ENCODE results near the gene CLEC16A. TPM values are rescaled to one million over a fixed set of nuclear protein-coding genes. Genes with fewer than 3 reads are reported as not detected.

Gene CLEC16A
- total RNA-seq, 2 experiments from 2014 or later = 18.4 to 20.1 TPM

DNA sequence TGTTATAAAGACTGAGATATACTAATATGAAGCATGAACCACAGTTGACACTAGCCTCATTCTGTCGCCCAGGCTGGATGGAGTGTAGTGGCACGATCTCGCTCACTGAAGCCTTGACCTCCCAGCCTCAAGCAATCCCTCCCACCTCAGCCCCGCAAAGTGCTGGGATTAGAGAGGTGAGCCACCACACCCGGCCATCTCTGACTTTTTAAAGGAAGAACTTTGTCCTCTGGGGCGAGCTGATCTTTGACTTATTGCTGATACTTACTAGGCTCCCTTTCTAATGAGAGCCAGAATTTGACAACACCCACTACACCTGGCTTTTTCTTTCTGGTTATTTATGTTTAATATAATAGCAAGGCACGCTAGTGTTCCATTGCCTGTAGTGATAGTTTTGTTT lies 57.2 kb downstream of the CLEC16A start:
- H3K27me3 Mint-ChIP-seq (ENCODE audit: low read depth) = no peaks in the 10 kb centered on the region
- H3K27ac Mint-ChIP-seq = no peak overlapping the region
- H3K36me3 Mint-ChIP-seq (ENCODE audit: low read depth) = peaks cover 14% of the 10 kb centered on the region
- DNase-seq = no peak
- peaks cover 8% of the 10 kb centered on the region for H3K4me1 Mint-ChIP-seq (ENCODE audit: low read depth)
- intact Hi-C loops (cut with micrococcal nuclease) = loop anchor here (5.0 kb wide), 1 partner anchor 36 kb away; no protein-coding TSS in a partner anchor
- H3K9me3 Mint-ChIP-seq = no peaks in the 10 kb centered on the region
- no peak overlapping the region for H3K4me3 Mint-ChIP-seq
- CTCF ChIA-PET = no interaction called here

DNA sequence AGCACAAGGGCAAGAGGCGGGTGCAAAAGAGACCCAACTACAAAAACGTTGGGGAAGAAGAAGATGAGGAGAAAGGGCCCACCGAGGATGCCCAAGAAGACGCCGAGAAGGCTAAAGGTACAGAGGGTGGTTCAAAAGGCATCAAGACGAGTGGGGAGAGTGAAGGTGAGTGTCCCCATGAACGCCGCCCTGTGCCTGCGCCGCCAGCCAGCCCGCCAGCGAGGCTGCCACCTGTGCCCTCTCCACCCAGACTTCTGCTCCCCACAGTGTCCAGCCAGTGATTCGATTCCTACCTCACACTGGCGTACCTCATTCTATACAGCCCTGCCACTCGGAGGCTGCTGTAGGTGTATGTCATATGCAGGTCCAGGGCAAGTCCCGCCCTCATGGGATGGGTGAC lies 58.8 kb downstream of the CLEC16A start:
- no peak overlapping the region for H3K27ac Mint-ChIP-seq
- H3K4me1 Mint-ChIP-seq (ENCODE audit: low read depth) = peaks cover 3% of the 10 kb centered on the region
- intact Hi-C loops (cut with micrococcal nuclease) = loop anchor here (5.0 kb wide), 1 partner anchor 34 kb away; no protein-coding TSS in a partner anchor
- no peak for DNase-seq
- H3K27me3 Mint-ChIP-seq (ENCODE audit: low read depth) = no peaks in the 10 kb centered on the region
- no peak overlapping the region for H3K4me3 Mint-ChIP-seq
- H3K36me3 Mint-ChIP-seq (ENCODE audit: low read depth) = peaks cover 12% of the 10 kb centered on the region
- CTCF ChIA-PET = no interaction called here
- H3K9me3 Mint-ChIP-seq = no peaks in the 10 kb centered on the region

DNA sequence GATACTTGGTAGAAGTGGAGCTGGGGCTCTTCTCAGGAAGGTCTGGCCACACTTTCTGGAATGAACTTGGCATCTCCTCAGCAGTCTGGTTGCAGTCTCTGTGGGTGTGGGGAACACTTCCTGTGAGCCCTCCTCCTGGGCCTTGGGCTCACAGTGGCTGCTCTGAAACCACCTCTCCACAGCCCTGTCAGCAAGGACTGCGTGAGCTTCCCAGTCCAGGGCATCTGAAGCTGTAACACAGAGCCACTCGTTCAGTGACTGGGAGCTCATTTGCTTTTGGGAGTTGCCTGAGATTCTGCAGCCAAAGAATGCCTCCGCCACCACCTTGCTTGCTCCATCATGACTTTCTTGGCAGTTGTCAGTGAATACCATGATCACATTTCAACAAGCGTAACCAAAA lies 60.0 kb downstream of the CLEC16A start:
- Mint-ChIP-seq H3K4me3 (no peak overlapping the region), H3K27me3 (ENCODE audit: low read depth) (no peaks in the 10 kb centered on the region), H3K4me1 (ENCODE audit: low read depth) (peaks cover 3% of the 10 kb centered on the region), H3K9me3 (no peaks in the 10 kb centered on the region), H3K36me3 (ENCODE audit: low read depth) (peaks cover 15% of the 10 kb centered on the region), H3K27ac (no peak overlapping the region)
- intact Hi-C loops (cut with micrococcal nuclease) = loop anchor here (5.0 kb wide), 1 partner anchor 33 kb away; no protein-coding TSS in a partner anchor
- DNase-seq = no peak
- CTCF ChIA-PET = no interaction called here

DNA sequence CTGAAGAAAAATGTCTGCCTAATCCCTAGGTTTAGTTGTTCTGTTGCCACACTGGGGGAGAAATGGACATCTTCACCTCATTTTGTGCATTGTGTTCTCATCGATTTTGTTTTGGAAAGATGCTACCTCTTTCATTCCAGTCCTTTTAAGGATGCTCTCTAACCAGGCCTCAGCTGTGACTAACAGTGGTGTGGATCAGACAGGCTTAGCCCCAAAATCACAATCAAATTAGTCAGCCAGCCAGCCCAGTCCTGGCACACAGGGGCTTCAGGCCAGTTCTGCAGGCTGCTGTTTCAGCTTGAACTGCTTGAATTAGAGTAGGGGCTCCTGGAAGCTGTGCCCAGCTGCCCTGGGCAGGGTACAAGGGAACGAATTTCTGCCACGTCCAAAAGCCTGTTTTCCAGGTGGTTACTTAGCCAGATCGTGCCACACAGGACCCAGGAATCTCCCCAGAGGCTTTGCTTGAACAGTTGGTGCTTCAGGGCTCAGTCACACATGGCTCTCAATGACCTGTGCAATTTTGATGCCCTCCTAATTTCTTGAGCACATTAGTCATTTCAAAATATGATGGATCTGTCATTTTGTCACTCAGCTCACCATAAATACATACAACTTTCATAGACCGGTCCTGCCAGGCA lies 60.7 kb downstream of the CLEC16A start:
- CTCF ChIA-PET = interaction anchor here (0.6 kb wide), 1 partner anchor 484 kb away, joined by 3 read pairs; no protein-coding TSS in a partner anchor
- no peak overlapping the region for H3K27ac Mint-ChIP-seq
- H3K36me3 Mint-ChIP-seq (ENCODE audit: low read depth) = peaks cover 15% of the 10 kb centered on the region
- no peak overlapping the region for H3K4me3 Mint-ChIP-seq
- H3K27me3 Mint-ChIP-seq (ENCODE audit: low read depth) = no peaks in the 10 kb centered on the region
- DNase-seq = no peak
- H3K4me1 Mint-ChIP-seq (ENCODE audit: low read depth) = peaks cover 3% of the 10 kb centered on the region
- H3K9me3 Mint-ChIP-seq = no peaks in the 10 kb centered on the region
- intact Hi-C loops (cut with micrococcal nuclease) = loop anchor here (5.0 kb wide), 1 partner anchor 32 kb away; no protein-coding TSS in a partner anchor

DNA sequence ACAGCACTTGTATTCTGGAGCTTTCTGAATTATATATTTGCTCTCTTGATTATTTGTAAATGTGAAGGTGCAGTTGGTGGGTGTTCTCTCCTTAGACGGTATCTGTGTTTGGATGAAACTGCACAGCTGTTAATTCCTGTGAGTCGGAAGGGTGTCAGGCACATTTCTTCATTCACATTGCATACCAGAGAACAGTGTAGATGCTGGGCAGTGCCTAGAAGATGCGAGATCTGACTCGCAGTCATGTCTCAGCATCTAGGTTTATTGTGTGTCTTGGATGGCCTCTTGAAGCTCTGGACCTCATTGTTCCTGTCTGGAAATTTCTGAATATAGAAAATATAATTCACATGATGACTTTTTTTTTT lies 61.2 kb downstream of the CLEC16A start:
- intact Hi-C loops (cut with micrococcal nuclease) = no loop called here
- CTCF ChIA-PET = interaction anchor here (0.6 kb wide), 1 partner anchor 484 kb away, joined by 3 read pairs; no protein-coding TSS in a partner anchor
- H3K27ac Mint-ChIP-seq = no peak overlapping the region

DNA sequence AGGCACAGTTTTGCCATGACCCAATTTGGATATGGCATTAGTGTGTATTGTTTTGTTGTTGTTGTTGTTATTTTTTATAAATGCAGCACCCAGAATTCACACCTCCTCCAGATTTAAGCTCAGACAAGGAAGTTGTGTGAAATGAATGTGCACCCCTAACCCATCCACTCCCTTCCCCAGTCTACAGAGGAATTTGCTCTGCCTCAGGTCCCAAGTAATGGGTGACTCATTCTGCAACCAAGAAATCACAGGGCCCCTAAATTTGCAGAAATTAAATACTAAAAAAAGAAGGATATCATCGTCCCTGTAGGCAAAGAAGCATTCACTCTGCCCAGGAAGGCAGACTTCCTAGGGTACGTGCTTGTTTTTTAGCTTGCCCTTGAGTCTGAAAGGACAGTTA lies 62.3 kb downstream of the CLEC16A start:
- Mint-ChIP-seq H3K27me3 (ENCODE audit: low read depth) (no peaks in the 10 kb centered on the region), H3K27ac (no peak overlapping the region), H3K4me1 (ENCODE audit: low read depth) (peaks cover 3% of the 10 kb centered on the region), H3K36me3 (ENCODE audit: low read depth) (peaks cover 15% of the 10 kb centered on the region), H3K9me3 (no peaks in the 10 kb centered on the region), H3K4me3 (no peak overlapping the region)
- CTCF ChIA-PET = interaction anchor here (0.6 kb wide), 1 partner anchor 104 kb away, joined by 3 read pairs; no protein-coding TSS in a partner anchor
- intact Hi-C loops (cut with micrococcal nuclease) = no loop called here
- DNase-seq = no peak

More for the DNA sequence above, 61.2 kb downstream of the CLEC16A start:
- Mint-ChIP-seq H3K36me3 (ENCODE audit: low read depth) (peaks cover 15% of the 10 kb centered on the region), H3K9me3 (no peaks in the 10 kb centered on the region), H3K27me3 (ENCODE audit: low read depth) (no peaks in the 10 kb centered on the region), H3K4me3 (no peak overlapping the region), H3K4me1 (ENCODE audit: low read depth) (peaks cover 3% of the 10 kb centered on the region)
- DNase-seq = no peak

DNA sequence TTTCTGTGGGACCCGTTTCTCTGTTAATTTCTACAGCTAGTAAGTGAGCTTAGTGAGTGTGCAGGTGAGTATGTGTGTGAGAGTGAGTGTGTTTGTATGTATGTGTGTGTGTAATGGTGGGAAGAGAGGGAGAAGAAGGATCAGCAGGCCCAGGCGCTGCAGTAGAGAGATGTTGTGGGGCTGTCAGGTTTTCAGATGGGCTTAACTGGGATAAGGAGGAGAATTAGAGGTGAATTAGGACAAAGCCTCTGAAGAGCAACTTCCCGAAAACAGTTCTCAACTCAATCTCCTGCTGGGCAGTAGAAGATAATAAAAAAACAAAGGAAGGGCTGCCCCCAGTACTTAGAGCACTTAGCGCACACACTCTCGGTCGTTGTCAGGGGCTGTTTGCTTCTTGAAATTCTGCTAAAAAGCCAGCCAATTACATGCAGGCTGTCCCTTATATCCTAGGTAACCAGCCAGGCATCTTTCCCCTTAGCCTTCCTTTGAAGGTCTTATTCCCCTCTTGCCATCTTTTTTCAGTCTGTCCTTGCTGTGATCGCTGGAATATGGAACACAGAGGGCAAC lies 63.4 kb downstream of the CLEC16A start:
- CTCF ChIA-PET = no interaction called here
- H3K36me3 Mint-ChIP-seq (ENCODE audit: low read depth) = peaks cover 14% of the 10 kb centered on the region
- intact Hi-C loops (cut with micrococcal nuclease) = no loop called here

DNA sequence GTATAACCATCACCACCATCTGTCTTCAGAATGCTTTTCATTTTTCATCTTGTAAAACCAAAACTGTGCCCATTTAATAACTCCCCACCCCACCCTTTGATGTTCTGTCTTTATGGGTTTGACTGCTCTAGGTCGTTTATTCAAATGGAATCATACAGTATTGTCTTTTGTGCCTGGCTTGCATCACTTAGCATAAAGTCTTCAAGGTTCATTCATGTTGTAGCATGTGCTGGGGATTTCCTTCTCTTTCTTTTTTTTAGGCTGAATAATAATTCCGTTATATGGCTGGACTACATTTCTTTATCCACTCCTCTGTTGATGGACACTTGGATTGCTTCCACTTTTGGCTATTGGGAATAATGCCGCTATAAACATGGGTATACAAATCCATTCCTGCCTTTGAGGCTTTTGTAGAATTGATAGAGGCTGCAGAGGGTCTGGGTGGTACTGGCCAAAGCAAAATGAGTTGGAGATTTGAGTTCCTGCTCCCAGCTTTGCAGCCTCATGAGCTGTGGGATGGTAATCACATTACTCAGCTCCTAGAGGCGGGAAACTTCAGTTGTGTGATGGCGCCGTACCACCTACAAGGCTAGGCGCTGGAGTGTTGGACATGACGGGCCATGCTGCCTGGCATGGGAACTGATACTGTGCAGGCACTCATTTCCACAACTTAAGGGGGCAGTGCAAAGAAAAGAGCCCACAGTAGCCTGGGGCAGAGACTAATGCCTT lies 64.8 kb downstream of the CLEC16A start:
- CTCF ChIA-PET = no interaction called here
- H3K4me3 Mint-ChIP-seq = no peak overlapping the region
- DNase-seq = no peak
- intact Hi-C loops (cut with micrococcal nuclease) = no loop called here
- H3K27ac Mint-ChIP-seq = no peak overlapping the region
- peaks cover 16% of the 10 kb centered on the region for H3K36me3 Mint-ChIP-seq (ENCODE audit: low read depth)
- H3K9me3 Mint-ChIP-seq = no peaks in the 10 kb centered on the region
- H3K4me1 Mint-ChIP-seq (ENCODE audit: low read depth) = peaks cover 3% of the 10 kb centered on the region
- no peaks in the 10 kb centered on the region for H3K27me3 Mint-ChIP-seq (ENCODE audit: low read depth)

More for the DNA sequence above, 63.4 kb downstream of the CLEC16A start:
- Mint-ChIP-seq H3K9me3 (no peaks in the 10 kb centered on the region), H3K4me1 (ENCODE audit: low read depth) (peaks cover 3% of the 10 kb centered on the region), H3K27ac (peak overlapping the region; percentile 7), H3K4me3 (no peak overlapping the region), H3K27me3 (ENCODE audit: low read depth) (no peaks in the 10 kb centered on the region)
- no peak for DNase-seq

DNA sequence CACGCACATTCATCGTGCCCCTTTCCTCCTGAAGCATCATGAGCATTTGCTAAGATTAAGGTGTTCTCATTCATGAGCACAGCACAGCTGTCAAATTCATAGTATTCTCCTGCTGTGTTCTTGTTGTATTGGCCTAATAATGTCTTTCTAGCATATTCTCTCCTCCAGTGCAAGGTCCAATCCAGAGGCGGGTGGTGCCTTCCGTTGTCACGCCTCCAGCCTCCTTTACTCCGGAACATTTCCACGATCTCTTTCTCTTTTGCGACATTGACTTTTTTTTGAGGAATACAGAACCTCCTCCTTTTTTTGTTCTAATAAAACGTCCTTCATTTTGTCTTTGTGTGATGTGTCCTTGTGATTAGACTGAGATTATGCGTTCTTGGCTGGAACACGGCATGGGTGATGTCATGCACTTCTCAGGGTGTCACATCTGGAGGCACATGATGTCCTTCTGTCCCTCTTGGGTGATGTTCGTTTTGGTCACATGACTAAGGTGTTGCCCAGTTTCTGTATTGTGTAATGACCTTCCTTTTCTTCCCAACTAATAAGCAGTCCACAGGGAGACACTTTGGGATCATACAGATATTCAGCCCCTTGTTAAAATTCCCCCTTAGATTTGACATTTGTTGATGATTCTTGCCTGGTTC lies 66.3 kb downstream of the CLEC16A start:
- intact Hi-C loops (cut with micrococcal nuclease) = no loop called here
- CTCF ChIA-PET = no interaction called here

DNA sequence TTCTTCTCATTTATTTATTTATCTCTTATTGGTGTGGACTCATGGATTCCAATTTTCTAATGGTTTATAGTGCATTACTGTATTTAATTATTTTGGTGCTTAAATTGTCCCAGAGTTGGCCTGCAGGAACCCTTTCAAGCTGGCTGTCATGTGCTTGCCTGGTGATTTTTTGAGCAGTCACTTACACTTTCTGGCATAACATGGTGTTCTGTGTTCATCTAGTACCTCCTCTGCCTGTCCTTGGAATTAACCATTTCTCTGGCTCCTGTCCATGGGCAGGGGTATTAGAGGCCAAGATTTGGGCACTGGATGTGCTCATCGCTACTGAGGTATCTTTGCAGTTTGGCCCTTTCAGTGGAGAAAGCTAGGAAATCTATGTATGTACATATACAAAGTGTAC lies 67.0 kb downstream of the CLEC16A start:
- H3K4me3 Mint-ChIP-seq = no peak overlapping the region
- intact Hi-C loops (cut with micrococcal nuclease) = no loop called here
- peaks cover 3% of the 10 kb centered on the region for H3K4me1 Mint-ChIP-seq (ENCODE audit: low read depth)
- CTCF ChIA-PET = no interaction called here
- H3K27me3 Mint-ChIP-seq (ENCODE audit: low read depth) = no peaks in the 10 kb centered on the region
- H3K27ac Mint-ChIP-seq = no peak overlapping the region
- DNase-seq = no peak
- H3K9me3 Mint-ChIP-seq = no peaks in the 10 kb centered on the region
- H3K36me3 Mint-ChIP-seq (ENCODE audit: low read depth) = peaks cover 12% of the 10 kb centered on the region

More for the DNA sequence above, 66.3 kb downstream of the CLEC16A start:
- Mint-ChIP-seq H3K27ac (no peak overlapping the region), H3K36me3 (ENCODE audit: low read depth) (peaks cover 12% of the 10 kb centered on the region), H3K9me3 (no peaks in the 10 kb centered on the region), H3K27me3 (ENCODE audit: low read depth) (no peaks in the 10 kb centered on the region), H3K4me1 (ENCODE audit: low read depth) (peaks cover 3% of the 10 kb centered on the region), H3K4me3 (no peak overlapping the region)
- no peak for DNase-seq

DNA sequence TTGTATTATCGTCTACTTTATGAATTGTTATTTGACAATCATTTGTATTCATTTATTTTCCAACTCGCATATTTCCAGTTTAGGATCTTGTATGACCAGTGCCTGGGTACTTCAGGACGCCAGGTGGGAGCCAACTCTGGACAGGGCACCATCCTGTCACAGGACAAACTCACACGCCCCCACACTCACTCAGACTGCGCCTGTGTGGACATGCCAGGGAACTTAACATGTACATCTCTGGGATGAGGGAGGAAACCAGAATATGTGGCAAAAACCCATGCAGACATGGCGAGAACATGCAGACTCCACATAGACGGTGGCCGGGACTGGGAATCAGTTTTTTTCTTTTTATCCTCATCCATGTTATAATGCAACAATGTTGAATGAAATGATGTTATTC lies 68.5 kb downstream of the CLEC16A start:
- DNase-seq = no peak
- H3K36me3 Mint-ChIP-seq (ENCODE audit: low read depth) = peaks cover 10% of the 10 kb centered on the region
- CTCF ChIA-PET = interaction anchor here (0.6 kb wide), 1 partner anchor 16 kb away, joined by 4 read pairs; no protein-coding TSS in a partner anchor
- no peaks in the 10 kb centered on the region for H3K9me3 Mint-ChIP-seq
- H3K27ac Mint-ChIP-seq = no peak overlapping the region
- H3K4me3 Mint-ChIP-seq = no peak overlapping the region
- no peaks in the 10 kb centered on the region for H3K27me3 Mint-ChIP-seq (ENCODE audit: low read depth)
- H3K4me1 Mint-ChIP-seq (ENCODE audit: low read depth) = no peaks in the 10 kb centered on the region
- intact Hi-C loops (cut with micrococcal nuclease) = no loop called here

DNA sequence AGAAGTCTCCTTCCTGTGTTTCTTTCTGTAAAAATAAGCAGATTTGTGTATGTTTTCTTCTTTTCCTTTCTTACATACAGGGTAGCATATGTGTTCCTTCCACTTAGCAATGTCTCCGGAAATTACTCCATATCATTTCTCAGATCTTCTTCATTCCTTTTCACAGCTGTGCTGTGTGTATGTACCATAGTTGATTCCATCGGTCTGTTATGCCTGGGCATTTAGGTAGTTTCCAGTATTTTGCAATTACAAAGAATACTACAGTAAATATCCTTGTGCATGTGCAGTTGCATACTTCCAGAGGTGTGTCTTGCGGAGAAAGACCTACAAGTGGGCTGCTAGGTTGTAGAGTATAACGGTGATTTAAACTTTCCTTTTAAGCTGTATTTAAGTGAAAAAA lies 69.8 kb downstream of the CLEC16A start:
- Mint-ChIP-seq H3K4me1 (ENCODE audit: low read depth) (no peaks in the 10 kb centered on the region), H3K27me3 (ENCODE audit: low read depth) (no peaks in the 10 kb centered on the region), H3K27ac (no peak overlapping the region), H3K36me3 (ENCODE audit: low read depth) (peaks cover 7% of the 10 kb centered on the region), H3K4me3 (no peak overlapping the region), H3K9me3 (no peaks in the 10 kb centered on the region)
- CTCF ChIA-PET = no interaction called here
- intact Hi-C loops (cut with micrococcal nuclease) = no loop called here
- no peak for DNase-seq
